Measurements from ENCODE around the gene HSFX4. TPM values are rescaled to one million over a fixed set of nuclear protein-coding genes. Genes with fewer than 3 reads are reported as not detected.

Gene HSFX4
- polyA plus RNA-seq, 3 donors, result not detected

- no peak overlapping the region for H2AFZ ChIP-seq (ENCODE audit: insufficient read depth, low read depth, low read length, poor library complexity, severe bottlenecking)
- H3K79me2 ChIP-seq (ENCODE audit: insufficient read depth, low read length), result no peaks in the 10 kb centered on the region
- no peaks in the 10 kb centered on the region for H3K36me3 ChIP-seq (replicated peaks in 1 of 2; ENCODE audit: control insufficient read depth in 1 of 2, insufficient read depth in 2 of 2, low read length in 2 of 2)
- WGBS (ENCODE audit: insufficient coverage), result no CpG with 5 or more reads among the region's 3 CpGs
- peaks cover 0 to 2% (median 0%) of the 10 kb centered on the region in 7 donors for H3K9me3 Mint-ChIP-seq
- no peaks in the 10 kb centered on the region for H3K27me3 Mint-ChIP-seq (ENCODE audit: low read depth in 3 of 3)
- H3K4me3 Mint-ChIP-seq, result no peak overlapping the region
- H3K9me3 ChIP-seq (replicated peaks in 1 of 2; ENCODE audit: control insufficient read depth in 1 of 2, insufficient read depth in 1 of 2, low read length in 2 of 2), result no peaks in the 10 kb centered on the region
- H4K20me1 ChIP-seq (ENCODE audit: insufficient read depth, low read length), result no peaks in the 10 kb centered on the region
- H3K4me1 ChIP-seq (ENCODE audit: control insufficient read depth in 1 of 2, insufficient read depth in 2 of 2, low read length in 2 of 2), result no peaks in the 10 kb centered on the region
- H3K4me1 Mint-ChIP-seq, result no peaks in the 10 kb centered on the region
- no peak overlapping the region for H3K9ac ChIP-seq (ENCODE audit: insufficient read depth, low read length, poor library complexity, severe bottlenecking)
- peaks cover 0 to 2% of the 10 kb centered on the region in 2 donors for H3K36me3 Mint-ChIP-seq
- no peak for DNase-seq
- H3K4me3 ChIP-seq (replicated peaks in 1 of 3; ENCODE audit: low read depth in 2 of 3, low read length in 3 of 3), result no peak overlapping the region
- H3K27ac ChIP-seq (ENCODE audit: low read depth in 1 of 2, low read length in 2 of 2), result no peak overlapping the region
- no peak overlapping the region for H3K27ac Mint-ChIP-seq
- no peak for TF ChIP-seq CTCF (IDR thresholded peaks at IDR 0.05)
- intact Hi-C loops (cut with micrococcal nuclease), result no loop called here
- no peaks in the 10 kb centered on the region for H3K27me3 ChIP-seq (ENCODE audit: control insufficient read depth in 2 of 2, insufficient read depth in 2 of 2, low read length in 2 of 2)
- H3K4me2 ChIP-seq (replicated peaks; ENCODE audit: extremely low read depth, low read length, poor library complexity, severe bottlenecking), result no peak overlapping the region
These were observed 49.8 kb downstream of the HSFX4 start for GRCh38 chrX:149979126-149979644.

Other genes with a start within 250 kb of the HSFX4 start
- gene MAGEA11, start 217.5 kb upstream of the HSFX4 start, polyA plus RNA-seq, result not detected
- gene HSFX1, start 155.5 kb upstream of the HSFX4 start, polyA plus RNA-seq, result under 1 TPM in 1 of 3 donors, not detected in 2; 0.35 TPM
- gene MAGEA9, start 147.6 kb upstream of the HSFX4 start, polyA plus RNA-seq, result not detected
- gene MAGEA8, start 48.4 kb upstream of the HSFX4 start, polyA plus RNA-seq, result not detected
- 10 to 100 TPM; 10.1 to 66.6 (median 22.5) TPM for gene EOLA2, start 8.9 kb downstream of the HSFX4 start, polyA plus RNA-seq